Esophagus muscularis mucosa (tissue), 4 donors: Measurements from ENCODE around the gene PCSK9.

Source experiments
- CTCF ChIP-seq, 3 experiments: fragments of 200-600 bp in 2 of 3; fragments of 450-650 bp in 1 of 3; sonication (generic) in 2 of 3; IDR thresholded peaks; one replicate each; pipeline ENCODE4 v1.5.1; 2017 to 2019; ENCODE audit warnings: antibody characterized with exemption in 3 of 3, mild to moderate bottlenecking in 2 of 3, moderate library complexity in 1 of 3
- EP300 ChIP-seq: sonication (generic); formaldehyde crosslinking; IDR thresholded peaks from one replicate; pipeline ENCODE4 v1.6.1; 2017; ENCODE audit warnings: antibody characterized with exemption
- POLR2A ChIP-seq: fragments of 450-650 bp; IDR thresholded peaks from one replicate; pipeline ENCODE4 v1.6.1; 2017; ENCODE audit warnings: antibody characterized with exemption, moderate library complexity, mild to moderate bottlenecking, low read depth

DNA sequence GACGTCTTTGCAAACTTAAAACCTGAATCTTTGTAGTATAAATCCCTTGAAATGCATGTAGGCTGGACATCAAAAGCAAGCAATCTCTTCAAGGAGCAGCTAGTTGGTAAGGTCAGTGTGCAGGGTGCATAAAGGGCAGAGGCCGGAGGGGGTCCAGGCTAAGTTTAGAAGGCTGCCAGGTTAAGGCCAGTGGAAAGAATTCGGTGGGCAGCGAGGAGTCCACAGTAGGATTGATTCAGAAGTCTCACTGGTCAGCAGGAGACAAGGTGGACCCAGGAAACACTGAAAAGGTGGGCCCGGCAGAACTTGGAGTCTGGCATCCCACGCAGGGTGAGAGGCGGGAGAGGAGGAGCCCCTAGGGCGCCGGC is 390 bp upstream of the PCSK9 start:
- TF ChIP-seq CTCF (IDR thresholded peaks at IDR 0.05): no peak
- no peak for TF ChIP-seq EP300
- no peak for TF ChIP-seq POLR2A
